KOPT-K1 (cell line): ENCODE results near the gene XIRP1.

Source experiments
- H3K27ac ChIP-seq: fragments of 200-600 bp; sonication (generic); 2 replicates; pipeline ENCODE4 v1.5.1; 2016; ENCODE audit warnings: antibody characterized with exemption, mild to moderate bottlenecking, low read depth, low read length; ENCODE audit not compliant: poor library complexity, severe bottlenecking
- H3K36me3 ChIP-seq: fragments of 200-600 bp; sonication (generic); 2 replicates; pipeline ENCODE4 v1.5.1; 2017; ENCODE audit warnings: antibody characterized with exemption, mild to moderate bottlenecking, low read length, moderate library complexity; ENCODE audit not compliant: insufficient read depth
- H3K9me3 ChIP-seq: fragments of 200-600 bp; sonication (generic); 2 replicates; pipeline ENCODE4 v1.5.1; 2017; ENCODE audit warnings: antibody characterized with exemption, low read length, mild to moderate bottlenecking; ENCODE audit not compliant: insufficient read depth, poor library complexity, severe bottlenecking

XIRP1 gene

DNA sequence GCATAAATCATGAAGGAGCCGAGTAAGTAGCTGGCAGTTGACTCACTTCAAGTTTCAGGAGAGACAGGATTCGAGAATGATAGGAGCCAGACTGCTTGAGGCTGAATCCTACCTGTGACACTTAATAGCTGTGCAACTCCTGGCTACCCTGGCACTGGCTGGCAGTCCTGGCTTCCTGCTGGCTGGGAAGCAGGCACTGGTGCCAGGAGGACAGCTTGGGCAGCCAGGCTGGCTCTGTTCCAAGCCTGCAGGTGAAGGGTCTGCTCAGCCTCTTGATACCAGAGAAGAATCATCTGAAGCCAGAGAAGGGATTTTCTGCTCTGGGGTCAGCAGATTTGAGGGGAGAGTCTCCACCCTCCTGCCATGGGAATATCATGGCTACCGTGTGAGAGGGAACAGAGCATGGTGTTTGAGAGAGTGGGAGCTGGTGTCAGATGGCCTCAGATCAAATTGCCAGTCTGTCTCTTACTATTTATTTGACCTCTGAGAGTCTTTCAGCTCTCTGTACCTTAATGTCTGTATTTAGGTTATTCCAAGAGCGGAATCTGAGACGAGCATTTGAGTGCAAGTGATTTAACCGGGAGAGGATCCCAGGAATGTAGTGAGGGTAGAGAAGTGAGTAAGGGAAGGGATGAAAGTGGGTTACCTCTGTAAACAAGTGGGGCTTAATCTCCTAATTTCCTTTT is 4.4 kb upstream of the XIRP1 start:
- Histone ChIP-seq H3K36me3 (no peaks in the 10 kb centered on the region), H3K27ac (no peak overlapping the region), H3K9me3 (no peaks in the 10 kb centered on the region)

DNA sequence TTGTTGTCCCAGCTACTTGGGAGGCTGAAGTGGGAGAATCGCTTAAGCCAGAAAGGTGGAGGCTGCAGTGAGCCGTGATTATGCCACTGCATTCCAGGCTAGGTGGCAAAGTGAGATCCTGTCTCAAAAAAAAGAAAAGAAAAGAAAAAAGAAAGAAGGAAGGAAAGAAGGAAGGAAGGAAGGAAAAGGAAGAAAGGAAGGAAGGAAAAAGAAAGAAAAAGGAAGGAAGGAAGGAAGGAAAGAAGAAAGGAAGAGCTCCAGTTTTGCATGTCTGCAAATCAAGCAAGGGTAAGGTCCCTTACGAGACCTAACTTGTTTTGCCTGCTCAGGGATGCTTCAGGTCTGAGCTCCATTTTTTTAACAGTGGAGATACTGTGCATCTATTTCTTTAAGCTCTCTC is 3.6 kb upstream of the XIRP1 start:
- no peaks in the 10 kb centered on the region for H3K36me3 ChIP-seq
- H3K27ac ChIP-seq = no peak overlapping the region

DNA sequence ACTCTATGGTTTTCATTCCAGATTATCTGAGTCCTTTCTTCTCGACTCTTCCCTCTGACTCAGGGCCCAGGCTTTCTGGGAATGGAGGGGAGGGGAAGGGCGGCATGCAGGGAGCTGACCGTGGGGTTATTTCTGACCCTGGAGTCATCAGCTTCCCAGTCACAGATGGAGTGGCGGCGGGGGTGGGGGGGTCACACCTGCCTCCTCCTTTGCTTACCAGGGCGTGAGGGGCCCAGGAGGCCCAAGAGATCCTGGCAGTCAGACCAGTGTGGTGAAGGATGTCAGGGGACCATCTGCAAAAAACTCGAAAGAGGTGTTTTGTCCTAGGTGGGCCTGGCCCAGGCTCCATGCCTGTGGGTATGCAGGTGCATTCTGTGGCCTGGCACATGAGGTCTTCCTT is 996 bp upstream of the XIRP1 start:
- no peaks in the 10 kb centered on the region for H3K9me3 ChIP-seq
- H3K27ac ChIP-seq = no peak overlapping the region
- no peaks in the 10 kb centered on the region for H3K36me3 ChIP-seq

More for the DNA sequence above, 3.6 kb upstream of the XIRP1 start:
- H3K9me3 ChIP-seq = no peaks in the 10 kb centered on the region

DNA sequence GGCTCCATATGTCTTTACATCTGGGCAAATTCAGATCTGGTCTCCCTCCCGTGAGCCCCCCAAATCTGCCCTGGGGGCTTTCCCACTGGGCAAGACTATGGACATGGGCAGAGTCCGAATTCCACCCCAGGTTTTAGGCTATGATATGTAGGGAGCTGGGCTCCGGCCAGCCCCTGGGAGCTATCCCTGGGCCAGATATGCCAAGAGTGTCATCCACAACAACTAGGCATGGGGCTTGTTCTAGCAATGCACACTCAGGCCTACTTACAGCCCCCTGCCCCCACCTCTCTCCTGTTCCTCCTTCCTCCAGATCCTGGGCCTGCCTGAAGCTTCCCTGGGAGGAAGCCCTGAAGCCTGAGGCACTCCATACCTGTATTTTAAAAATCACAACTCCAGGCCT is 622 bp downstream of the XIRP1 start:
- Histone ChIP-seq H3K36me3 (no peaks in the 10 kb centered on the region), H3K27ac (no peak overlapping the region), H3K9me3 (no peaks in the 10 kb centered on the region)

DNA sequence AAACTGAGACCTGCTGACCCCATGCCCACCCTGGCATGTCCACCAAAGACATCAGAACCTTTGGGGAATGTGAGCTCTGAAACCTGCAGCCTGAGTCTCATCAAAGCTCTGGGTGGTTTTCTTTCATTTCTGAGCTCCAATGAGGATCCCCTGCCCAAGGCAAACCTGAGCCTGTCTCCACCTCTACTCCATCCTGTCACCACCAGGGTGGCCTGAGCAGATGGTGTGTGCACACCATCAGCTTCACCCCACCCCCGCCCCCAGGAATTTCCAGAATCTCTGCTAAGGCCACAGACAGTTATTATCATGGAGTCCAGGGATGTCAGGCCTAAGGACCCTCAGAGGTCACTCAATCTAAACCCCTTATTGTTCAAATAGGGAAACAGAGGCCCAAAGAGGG is 1.3 kb downstream of the XIRP1 start:
- H3K36me3 ChIP-seq = no peaks in the 10 kb centered on the region
- H3K27ac ChIP-seq = no peak overlapping the region
- no peaks in the 10 kb centered on the region for H3K9me3 ChIP-seq

DNA sequence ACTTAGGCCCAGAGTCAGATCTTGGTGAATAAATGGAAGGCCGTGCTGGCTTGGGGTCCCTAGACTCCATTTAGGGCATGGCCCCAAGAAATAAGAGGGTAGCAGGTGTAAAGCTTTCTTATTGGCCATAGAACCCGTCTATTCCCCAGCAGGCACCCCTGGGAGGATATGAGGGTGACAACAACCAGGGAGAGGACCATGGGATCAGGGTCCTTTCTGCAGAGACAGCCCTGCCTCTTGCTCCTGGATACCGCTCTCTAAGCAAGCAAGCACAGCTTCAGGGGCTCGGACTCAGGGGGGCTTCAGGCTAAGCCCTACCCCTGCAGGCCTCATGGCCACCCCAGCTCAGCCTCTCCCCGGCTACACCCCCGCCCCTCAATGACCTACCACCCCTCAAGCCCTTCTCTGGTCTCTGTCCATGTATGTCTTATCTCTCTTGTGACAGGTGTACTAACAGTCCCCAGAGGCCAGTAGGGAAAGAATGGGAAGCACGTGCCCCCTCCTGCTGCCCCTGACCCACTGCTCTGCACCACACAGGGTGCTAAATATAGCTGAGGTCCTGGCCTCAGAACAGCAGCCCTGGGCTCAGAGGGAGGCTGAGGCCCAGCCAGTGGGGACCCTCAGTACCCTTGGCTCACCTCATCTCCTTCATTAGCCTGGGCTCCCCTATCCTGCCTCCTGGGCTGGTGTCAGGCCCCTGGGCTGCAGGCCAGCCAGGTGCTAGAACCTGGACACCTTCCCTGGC is 1.9 kb downstream of the XIRP1 start:
- Histone ChIP-seq H3K9me3 (no peaks in the 10 kb centered on the region), H3K36me3 (no peaks in the 10 kb centered on the region), H3K27ac (no peak overlapping the region)

DNA sequence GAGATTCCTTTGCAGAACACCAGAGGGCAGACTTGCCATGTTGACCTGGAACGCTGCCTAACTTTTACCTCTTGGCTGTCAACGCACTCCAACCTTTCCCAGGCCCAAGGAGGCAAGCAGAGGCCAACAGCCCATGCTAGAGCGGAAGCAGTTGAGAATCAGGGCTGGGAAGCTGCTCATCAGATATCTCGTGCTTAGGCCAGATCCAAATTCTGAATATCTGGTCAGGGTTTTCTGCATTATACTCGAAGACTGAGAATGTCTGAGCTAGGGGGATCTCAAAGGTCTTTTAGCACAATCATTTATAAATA is 2.5 kb downstream of the XIRP1 start:
- Histone ChIP-seq H3K36me3 (no peaks in the 10 kb centered on the region), H3K9me3 (no peaks in the 10 kb centered on the region), H3K27ac (no peak overlapping the region)

DNA sequence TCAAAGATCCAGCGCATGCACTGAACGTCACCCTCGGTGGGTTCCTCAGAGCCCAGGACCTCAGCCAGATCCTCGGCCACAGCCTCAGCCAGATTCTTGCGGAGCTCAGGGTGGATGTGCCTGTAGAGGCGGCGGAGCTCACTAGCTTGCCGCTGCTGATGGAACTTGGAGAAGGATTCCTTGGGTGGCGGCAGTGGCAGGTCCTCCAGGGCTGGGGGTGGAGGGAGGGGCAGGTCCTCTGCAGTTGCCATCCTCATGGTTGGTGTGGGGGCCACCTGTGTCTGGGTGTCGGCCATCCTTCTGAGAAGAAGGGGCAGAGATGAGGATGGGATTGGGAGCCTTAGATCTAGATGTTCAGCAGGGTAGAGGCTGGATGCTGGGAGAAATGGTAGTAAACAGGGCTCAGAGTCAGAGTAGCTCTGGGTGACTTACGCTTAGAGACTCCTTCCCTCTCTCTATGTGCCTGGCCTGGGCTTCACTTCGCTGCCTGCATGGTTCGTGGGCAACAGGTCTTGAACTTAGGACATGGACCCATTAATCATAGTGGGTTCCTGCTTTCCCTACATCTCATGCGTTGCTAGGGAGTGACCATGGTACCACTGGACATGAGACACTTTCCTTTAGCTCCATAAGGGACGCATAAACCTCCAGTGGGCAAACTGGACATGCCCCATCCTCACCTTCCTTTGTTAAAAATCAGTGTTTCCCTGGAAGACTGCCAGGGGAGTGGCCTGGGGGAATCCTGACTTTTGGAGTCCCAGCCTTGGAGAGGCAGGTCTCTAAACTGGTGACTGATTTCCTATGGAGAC is 3.0 kb downstream of the XIRP1 start:
- H3K27ac ChIP-seq = no peak overlapping the region
- H3K36me3 ChIP-seq = no peaks in the 10 kb centered on the region
- H3K9me3 ChIP-seq = no peaks in the 10 kb centered on the region

DNA sequence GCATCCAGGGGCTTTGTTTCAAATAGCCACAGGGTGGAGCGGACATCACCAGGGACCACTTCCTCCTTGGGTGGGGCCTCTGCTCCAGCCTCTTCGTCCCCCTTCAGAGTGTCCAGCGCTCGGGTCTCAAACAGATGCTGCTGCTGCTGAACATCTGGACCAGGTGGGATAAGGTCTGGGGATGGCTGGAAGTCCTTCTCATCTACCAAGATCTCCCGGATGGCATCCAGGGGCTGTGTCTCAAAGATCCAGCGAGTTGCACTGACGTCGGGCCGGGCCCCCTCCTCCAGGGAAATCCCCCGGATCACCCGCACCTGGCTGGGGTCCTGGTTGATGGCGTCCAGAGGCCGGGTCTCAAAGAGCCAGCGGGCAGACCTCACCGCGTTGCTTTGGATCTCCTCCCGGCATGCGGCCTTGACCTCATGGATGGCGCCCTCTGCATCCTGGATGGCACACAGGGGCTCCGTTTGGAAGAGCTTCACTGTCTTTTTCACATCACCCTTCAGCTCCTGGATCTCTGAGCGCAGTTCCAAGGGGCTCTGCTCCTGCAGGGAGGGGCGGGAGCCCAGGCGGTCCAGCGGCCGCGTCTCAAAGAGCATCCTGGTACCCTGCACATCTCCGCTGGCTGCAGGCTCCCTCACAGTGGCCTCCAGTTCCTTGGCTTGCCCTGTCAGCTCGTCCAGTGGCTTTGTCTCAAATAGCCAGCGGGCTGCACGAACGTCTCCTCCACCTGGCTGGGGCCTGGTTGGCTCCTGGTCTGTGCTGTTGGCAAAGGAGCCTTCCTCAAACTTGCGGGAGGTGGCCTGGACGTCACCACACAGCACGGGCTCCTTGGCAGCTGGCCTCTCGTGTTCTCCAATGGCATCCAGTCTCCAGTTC is 3.9 kb downstream of the XIRP1 start:
- no peak overlapping the region for H3K27ac ChIP-seq
- no peaks in the 10 kb centered on the region for H3K9me3 ChIP-seq
- H3K36me3 ChIP-seq = no peaks in the 10 kb centered on the region

DNA sequence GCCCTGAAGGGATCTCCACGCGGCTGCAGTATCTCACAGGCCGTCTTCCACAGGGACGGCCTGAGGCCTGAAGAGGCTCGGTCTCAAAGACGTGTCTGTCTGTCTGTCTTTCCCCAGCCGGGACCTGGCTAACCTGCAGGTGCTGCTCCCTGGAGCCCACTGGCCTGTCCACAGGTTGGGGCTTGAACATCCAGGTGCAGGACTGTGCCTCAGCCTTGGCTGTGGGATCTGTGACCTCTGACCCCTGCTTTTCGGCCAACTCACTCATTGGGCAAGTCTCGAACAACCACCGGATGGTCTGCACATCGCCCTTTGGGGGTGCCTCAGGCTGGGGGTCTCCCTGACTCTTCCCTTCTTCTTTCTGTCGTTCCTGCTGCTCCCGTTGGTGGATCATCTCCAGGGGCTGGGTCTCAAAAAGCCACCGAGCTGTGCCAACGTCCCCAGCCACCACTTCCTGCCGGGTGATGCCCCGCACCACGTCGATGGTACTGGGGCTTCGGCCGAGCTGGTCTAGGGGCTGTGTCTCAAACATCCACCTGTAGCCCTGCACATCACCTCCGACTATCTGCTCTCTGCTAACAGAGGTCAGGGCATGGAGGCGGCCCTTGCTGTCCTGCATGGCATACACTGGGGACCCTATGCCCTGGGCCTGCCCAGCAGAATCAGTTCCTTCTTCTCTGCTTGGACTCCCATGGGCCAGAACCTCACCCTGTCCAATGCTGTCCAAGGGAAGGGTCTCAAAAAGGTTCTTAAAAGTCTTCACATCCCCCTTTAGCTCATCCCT is 4.8 kb downstream of the XIRP1 start:
- no peak overlapping the region for H3K27ac ChIP-seq
- H3K9me3 ChIP-seq = no peaks in the 10 kb centered on the region
- H3K36me3 ChIP-seq = no peaks in the 10 kb centered on the region

DNA sequence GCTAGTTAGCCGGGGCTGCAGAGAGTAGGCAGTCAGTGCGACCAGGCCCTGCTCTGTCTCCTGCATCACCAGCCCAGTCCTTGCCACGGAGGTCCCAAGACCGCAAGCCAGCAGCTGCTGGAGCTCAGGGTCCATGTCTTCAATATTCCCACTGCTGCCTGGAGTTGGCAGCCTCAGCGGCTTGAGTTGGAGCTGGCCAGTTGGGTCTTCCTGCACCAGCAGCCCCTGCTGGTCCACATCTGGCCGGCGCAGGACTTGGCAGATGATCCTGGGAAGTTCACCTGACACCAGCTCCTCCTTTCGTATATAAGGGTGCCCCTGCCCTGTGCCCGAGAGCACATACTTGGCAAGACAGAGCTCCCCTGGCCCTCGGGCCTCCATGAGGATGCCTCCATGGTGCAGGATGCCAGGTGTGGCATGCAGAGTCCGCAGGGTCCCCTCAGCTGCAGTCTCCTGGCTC is 5.7 kb downstream of the XIRP1 start:
- Histone ChIP-seq H3K27ac (no peak overlapping the region), H3K9me3 (no peaks in the 10 kb centered on the region), H3K36me3 (no peaks in the 10 kb centered on the region)

DNA sequence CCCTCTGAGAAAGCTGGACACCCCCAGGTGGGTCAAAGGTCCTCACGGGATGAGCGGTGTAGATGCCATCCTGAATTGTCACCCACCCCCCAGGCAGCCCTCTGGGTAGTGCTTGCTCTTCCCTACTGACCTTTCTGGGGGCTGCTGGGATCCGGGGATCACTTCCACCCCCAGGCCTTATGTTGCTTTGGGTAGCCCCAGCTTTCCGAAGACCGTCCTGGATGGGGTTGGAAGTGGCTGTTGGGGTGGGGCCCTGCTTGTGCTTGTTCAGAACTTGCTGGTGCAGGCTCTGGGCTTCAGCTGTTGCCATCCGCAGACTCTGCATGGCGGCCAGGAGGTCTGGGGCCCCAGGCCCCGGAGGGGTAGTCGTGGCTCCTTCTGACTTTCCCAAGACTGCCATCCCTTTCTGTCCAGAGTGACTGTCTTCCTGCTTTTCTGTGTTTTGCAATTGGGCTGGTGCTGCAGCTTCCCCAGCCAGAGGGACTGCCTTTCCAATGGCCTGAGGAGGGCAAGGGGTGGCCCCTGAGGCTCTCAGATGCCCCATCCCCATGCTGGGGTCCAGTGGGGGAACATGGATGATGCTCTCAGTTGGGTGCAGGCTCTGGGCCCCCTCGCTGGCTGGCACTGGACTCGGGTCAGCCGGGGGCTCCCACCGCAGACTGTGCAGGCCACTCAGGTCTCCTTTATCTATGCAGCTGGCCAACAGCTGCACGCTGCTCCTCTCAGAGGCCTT is 6.3 kb downstream of the XIRP1 start:
- H3K9me3 ChIP-seq = no peaks in the 10 kb centered on the region
- H3K27ac ChIP-seq = no peak overlapping the region
- no peaks in the 10 kb centered on the region for H3K36me3 ChIP-seq

DNA sequence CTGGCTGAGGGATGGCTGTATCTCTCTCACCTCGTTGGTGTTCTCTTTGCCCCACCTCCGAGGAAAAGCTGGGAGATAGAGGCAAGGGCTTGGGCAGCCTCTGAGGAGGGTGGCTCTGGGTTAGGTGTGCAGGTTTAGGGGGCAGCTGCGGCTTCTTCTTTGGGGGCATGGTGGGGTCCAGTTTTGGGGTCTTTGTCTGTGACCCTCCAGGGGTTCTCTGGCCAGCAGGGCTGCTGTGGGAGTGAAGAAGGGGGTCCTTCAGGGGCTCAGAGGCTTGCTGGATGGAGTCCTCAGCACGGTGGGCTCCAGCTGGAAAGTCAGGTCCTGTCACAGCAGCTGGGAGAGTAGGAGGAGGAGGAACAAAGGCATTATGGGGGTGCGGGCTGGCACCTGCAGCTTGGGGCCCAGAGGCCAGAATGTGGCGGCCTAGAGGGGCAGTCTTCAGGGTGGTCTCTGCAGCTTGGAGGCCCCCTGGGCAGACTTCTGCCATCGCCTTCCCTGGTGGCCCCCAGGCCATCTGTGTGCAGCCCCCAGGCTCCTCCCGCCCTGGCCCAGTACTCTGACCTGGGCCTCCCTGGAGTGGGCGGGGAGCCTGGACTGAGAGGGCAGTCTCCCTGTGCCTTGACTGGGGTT is 7.0 kb downstream of the XIRP1 start:
- no peak overlapping the region for H3K27ac ChIP-seq
- H3K9me3 ChIP-seq = no peaks in the 10 kb centered on the region
- no peaks in the 10 kb centered on the region for H3K36me3 ChIP-seq
